Endothelial cell of umbilical vein (primary cell): ENCODE results near the gene TOGARAM2.

Experiments
- EZH2 ChIP-seq: IDR thresholded peaks from 2 replicates; pipeline ENCODE4 v1.6.1; 2012; ENCODE audit warnings: borderline replicate concordance, low read depth, mild to moderate bottlenecking, moderate library complexity, low read length, inconsistent platforms; ENCODE audit not compliant: severe bottlenecking
- POLR2A ChIP-seq: IDR thresholded peaks from 2 replicates; pipeline ENCODE4 v1.6.1; 2012; ENCODE audit warnings: low read depth, mild to moderate bottlenecking, control low read depth, low read length
- POLR2AphosphoS5 ChIP-seq: IDR thresholded peaks from 2 replicates; pipeline ENCODE4 v1.6.1; 2012; ENCODE audit warnings: low read depth, mild to moderate bottlenecking, control low read depth, low read length, moderate library complexity; ENCODE audit not compliant: insufficient read depth
- TF ChIP-seq, protein P1 (sequence below), 2 donors: IDR thresholded peaks; 1 replicate in 1 of 2; 2 replicates in 1 of 2; pipeline ENCODE4 v1.5.1; 2011; ENCODE audit warnings: low read length in 2 of 2, mild to moderate bottlenecking in 2 of 2, moderate library complexity in 2 of 2, control low read depth in 1 of 2, inconsistent platforms in 1 of 2, low read depth in 1 of 2; ENCODE audit not compliant: insufficient read depth in 1 of 2; ENCODE audit errors: extremely low read depth in 1 of 2
- TF ChIP-seq, protein P2 (sequence below): IDR thresholded peaks from 2 replicates; pipeline ENCODE4 v1.6.1; 2011; ENCODE audit not compliant: insufficient read depth, insufficient read length

DNA sequence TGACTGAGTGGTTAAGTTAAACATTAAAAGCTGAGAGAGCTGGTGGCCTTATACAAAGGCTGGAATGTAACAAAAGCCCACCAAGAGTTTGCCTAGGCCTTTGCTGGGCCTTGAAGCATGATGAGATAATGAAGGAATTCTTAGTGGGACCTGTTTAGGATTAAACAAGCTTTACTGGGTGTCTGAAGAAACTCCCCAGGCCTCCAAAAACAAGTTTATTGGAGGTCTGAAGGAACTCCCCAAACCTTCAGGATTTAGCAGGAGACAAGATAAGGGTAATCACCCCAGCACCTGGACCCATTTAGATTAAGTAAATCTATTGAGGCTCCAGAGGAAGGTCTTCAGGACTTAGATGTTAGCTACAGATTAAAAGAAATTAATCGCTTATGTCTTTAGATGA is 74.5 kb downstream of the TOGARAM2 start:
- TF ChIP-seq, protein P1, sequence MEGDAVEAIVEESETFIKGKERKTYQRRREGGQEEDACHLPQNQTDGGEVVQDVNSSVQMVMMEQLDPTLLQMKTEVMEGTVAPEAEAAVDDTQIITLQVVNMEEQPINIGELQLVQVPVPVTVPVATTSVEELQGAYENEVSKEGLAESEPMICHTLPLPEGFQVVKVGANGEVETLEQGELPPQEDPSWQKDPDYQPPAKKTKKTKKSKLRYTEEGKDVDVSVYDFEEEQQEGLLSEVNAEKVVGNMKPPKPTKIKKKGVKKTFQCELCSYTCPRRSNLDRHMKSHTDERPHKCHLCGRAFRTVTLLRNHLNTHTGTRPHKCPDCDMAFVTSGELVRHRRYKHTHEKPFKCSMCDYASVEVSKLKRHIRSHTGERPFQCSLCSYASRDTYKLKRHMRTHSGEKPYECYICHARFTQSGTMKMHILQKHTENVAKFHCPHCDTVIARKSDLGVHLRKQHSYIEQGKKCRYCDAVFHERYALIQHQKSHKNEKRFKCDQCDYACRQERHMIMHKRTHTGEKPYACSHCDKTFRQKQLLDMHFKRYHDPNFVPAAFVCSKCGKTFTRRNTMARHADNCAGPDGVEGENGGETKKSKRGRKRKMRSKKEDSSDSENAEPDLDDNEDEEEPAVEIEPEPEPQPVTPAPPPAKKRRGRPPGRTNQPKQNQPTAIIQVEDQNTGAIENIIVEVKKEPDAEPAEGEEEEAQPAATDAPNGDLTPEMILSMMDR (IDR thresholded peaks at IDR 0.05; ENCODE audit: extremely low read depth in 1 of 2, insufficient read depth in 1 of 2, low read depth in 1 of 2, low read length in 2 of 2), result no peak
- no peak for TF ChIP-seq EZH2
- TF ChIP-seq POLR2AphosphoS5, result no peak
- TF ChIP-seq POLR2A, result no peak
- TF ChIP-seq, protein P2, sequence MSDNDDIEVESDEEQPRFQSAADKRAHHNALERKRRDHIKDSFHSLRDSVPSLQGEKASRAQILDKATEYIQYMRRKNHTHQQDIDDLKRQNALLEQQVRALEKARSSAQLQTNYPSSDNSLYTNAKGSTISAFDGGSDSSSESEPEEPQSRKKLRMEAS, result no peak
